Measurements from ENCODE around the gene PID1. TPM values are rescaled to one million over a fixed set of nuclear protein-coding genes. Genes with fewer than 3 reads are reported as not detected.

PID1 gene
- total and polyA plus RNA-seq, 2 donors (not counting 1 experiment from before 2014, with no cell fraction given), result 0.10 TPM; not detected in 1

DNA sequence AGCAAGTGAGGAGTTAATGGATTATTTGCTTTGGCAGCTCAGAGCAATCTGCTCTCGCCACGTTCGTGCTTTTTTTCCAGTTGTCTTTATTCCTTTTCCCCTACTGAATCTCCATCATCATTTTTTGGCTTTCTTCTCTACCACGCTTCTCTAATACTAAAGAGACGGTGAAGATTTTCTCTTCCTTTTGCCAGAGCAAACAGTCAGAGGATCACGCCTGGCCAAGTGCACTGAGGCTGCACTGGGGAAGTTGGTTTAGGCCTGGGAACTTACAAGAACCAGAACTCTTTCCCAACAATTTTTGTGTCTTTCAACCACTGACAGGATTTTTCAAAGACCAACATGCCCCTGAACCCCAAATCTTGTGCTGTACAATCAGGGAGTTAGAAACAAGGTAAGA lies 172.3 kb downstream of the PID1 start:
- intact Hi-C loops (cut with micrococcal nuclease), result no loop called here

DNA sequence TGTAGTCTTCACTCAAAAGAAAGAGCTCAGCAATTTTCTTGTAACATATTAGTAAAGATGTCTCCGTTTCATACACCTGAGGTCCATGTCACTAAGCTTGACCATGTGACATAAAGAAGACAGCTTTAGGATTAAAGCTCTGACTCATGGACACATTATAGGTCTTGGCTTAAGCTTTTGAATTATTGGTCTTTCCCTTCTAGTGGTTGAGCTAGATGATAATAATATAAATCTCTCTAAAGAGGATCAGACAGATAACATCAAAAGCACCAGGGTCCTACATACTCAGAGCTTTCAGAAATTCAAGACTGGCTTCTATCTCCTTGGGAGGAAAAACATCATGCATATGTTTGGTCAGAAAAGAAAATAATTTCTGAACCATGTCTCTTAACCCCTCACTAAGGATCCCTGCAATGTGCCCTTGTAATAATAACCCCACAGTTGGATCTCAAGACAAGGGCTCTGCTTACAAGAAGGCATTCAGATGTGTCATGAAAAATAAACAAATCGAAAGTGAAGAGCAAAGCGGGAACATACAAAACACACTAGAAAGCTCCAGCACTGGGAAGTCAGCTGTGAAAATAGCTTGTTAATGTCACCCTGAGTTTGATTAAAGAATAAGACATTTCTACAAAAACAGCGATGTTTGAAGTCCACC lies 174.5 kb downstream of the PID1 start:
- H3K4me2 ChIP-seq (replicated peaks; ENCODE audit: low read depth, low read length, poor library complexity, severe bottlenecking), result no peak overlapping the region
- no peak overlapping the region for H2AFZ ChIP-seq (ENCODE audit: insufficient read depth, low read depth, low read length, poor library complexity, severe bottlenecking)
- H3K27me3 ChIP-seq (replicated peaks in 1 of 4; ENCODE audit: control extremely low read depth in 1 of 4, control insufficient read depth in 3 of 4, insufficient read depth in 4 of 4, low read length in 3 of 4), result no peaks in the 10 kb centered on the region
- no peaks in the 10 kb centered on the region for H3K4me1 ChIP-seq (ENCODE audit: control insufficient read depth in 2 of 2, insufficient read depth in 2 of 2, low read length in 2 of 2)
- intact Hi-C loops (cut with micrococcal nuclease), result no loop called here
- peaks cover 0 to 3% (median 0%) of the 10 kb centered on the region in 3 donors for H3K9me3 ChIP-seq (ENCODE audit: control extremely low read depth in 1 of 3, control insufficient read depth in 2 of 3, insufficient read depth in 1 of 3, low read length in 2 of 3)
- no peak for ATAC-seq (ENCODE audit: low read depth)
- H4K20me1 ChIP-seq (ENCODE audit: control insufficient read depth, insufficient read depth, low read length, poor library complexity, severe bottlenecking), result no peaks in the 10 kb centered on the region
- H3K9ac ChIP-seq (ENCODE audit: low read length), result no peak overlapping the region
- H3K27me3 Mint-ChIP-seq, result no peaks in the 10 kb centered on the region
- H3K36me3 ChIP-seq (replicated peaks in 1 of 2; ENCODE audit: control extremely low read depth in 1 of 2, control insufficient read depth in 1 of 2, extremely low read depth in 1 of 2, insufficient read depth in 2 of 2, low read length in 1 of 2), result no peaks in the 10 kb centered on the region
- H3K4me1 Mint-ChIP-seq, result no peaks in the 10 kb centered on the region
- ChIA-PET CTCF (no interaction called here), POLR2A (no interaction called here)
- no peaks in the 10 kb centered on the region for H3K79me2 ChIP-seq (ENCODE audit: control insufficient read depth, insufficient read depth, low read length)
- DNase-seq, result no peak
- H3K27ac ChIP-seq (ENCODE audit: low read length in 2 of 2), result no peak overlapping the region
- no peak overlapping the region for H3K4me3 ChIP-seq (ENCODE audit: control extremely low read depth in 1 of 5, extremely low read depth in 1 of 5, insufficient read depth in 1 of 5, low read depth in 2 of 5, low read length in 4 of 5)
- H3K4me3 Mint-ChIP-seq, result no peak overlapping the region
- TF ChIP-seq EZH2 (IDR thresholded peaks at IDR 0.05; ENCODE audit: borderline replicate concordance, insufficient read depth, low read depth, low read length, poor library complexity, severe bottlenecking), result no peak
- H3K27ac Mint-ChIP-seq, result no peak overlapping the region
- no CpG with 5 or more reads among the region's 4 CpGs for WGBS (ENCODE audit: insufficient coverage)
- peaks cover 2% of the 10 kb centered on the region for H3K9me3 Mint-ChIP-seq (ENCODE audit: insufficient read depth)

More for the DNA sequence above, 172.3 kb downstream of the PID1 start:
- H2AFZ ChIP-seq (ENCODE audit: insufficient read depth, low read depth, low read length, poor library complexity, severe bottlenecking), result no peak overlapping the region
- no peak for TF ChIP-seq EZH2 (IDR thresholded peaks at IDR 0.05; ENCODE audit: borderline replicate concordance, insufficient read depth, low read depth, low read length, poor library complexity, severe bottlenecking)
- TF ChIP-seq, protein P1, sequence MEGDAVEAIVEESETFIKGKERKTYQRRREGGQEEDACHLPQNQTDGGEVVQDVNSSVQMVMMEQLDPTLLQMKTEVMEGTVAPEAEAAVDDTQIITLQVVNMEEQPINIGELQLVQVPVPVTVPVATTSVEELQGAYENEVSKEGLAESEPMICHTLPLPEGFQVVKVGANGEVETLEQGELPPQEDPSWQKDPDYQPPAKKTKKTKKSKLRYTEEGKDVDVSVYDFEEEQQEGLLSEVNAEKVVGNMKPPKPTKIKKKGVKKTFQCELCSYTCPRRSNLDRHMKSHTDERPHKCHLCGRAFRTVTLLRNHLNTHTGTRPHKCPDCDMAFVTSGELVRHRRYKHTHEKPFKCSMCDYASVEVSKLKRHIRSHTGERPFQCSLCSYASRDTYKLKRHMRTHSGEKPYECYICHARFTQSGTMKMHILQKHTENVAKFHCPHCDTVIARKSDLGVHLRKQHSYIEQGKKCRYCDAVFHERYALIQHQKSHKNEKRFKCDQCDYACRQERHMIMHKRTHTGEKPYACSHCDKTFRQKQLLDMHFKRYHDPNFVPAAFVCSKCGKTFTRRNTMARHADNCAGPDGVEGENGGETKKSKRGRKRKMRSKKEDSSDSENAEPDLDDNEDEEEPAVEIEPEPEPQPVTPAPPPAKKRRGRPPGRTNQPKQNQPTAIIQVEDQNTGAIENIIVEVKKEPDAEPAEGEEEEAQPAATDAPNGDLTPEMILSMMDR (IDR thresholded peaks at IDR 0.05), result no peak
- Mint-ChIP-seq H3K9me3 (ENCODE audit: insufficient read depth) (peaks cover 2% of the 10 kb centered on the region), H3K4me1 (no peaks in the 10 kb centered on the region), H3K27ac (no peak overlapping the region), H3K4me3 (no peak overlapping the region), H3K27me3 (no peaks in the 10 kb centered on the region)
- no peaks in the 10 kb centered on the region for H3K79me2 ChIP-seq (ENCODE audit: control insufficient read depth, insufficient read depth, low read length)
- no peaks in the 10 kb centered on the region for H3K4me1 ChIP-seq (ENCODE audit: control insufficient read depth in 2 of 2, insufficient read depth in 2 of 2, low read length in 2 of 2)
- 50% methylated on average over 4 of the region's 6 CpGs for WGBS (ENCODE audit: insufficient coverage)
- H3K27ac ChIP-seq (ENCODE audit: low read length in 2 of 2), result no peak overlapping the region
- no peaks in the 10 kb centered on the region for H3K36me3 ChIP-seq (replicated peaks in 1 of 2; ENCODE audit: control extremely low read depth in 1 of 2, control insufficient read depth in 1 of 2, extremely low read depth in 1 of 2, insufficient read depth in 2 of 2, low read length in 1 of 2)
- no peak overlapping the region for H3K9ac ChIP-seq (ENCODE audit: low read length)
- ATAC-seq (ENCODE audit: low read depth), result no peak
- POLR2A ChIA-PET, result no interaction called here
- no peak for DNase-seq
- H4K20me1 ChIP-seq (ENCODE audit: control insufficient read depth, insufficient read depth, low read length, poor library complexity, severe bottlenecking), result no peaks in the 10 kb centered on the region
- H3K27me3 ChIP-seq (replicated peaks in 1 of 4; ENCODE audit: control extremely low read depth in 1 of 4, control insufficient read depth in 3 of 4, insufficient read depth in 4 of 4, low read length in 3 of 4), result no peaks in the 10 kb centered on the region
- no peak overlapping the region for H3K4me2 ChIP-seq (replicated peaks; ENCODE audit: low read depth, low read length, poor library complexity, severe bottlenecking)
- CTCF ChIA-PET, result no interaction called here
- no peaks in the 10 kb centered on the region for H3K9me3 ChIP-seq (ENCODE audit: control extremely low read depth in 1 of 3, control insufficient read depth in 2 of 3, insufficient read depth in 1 of 3, low read length in 2 of 3)
- no peak overlapping the region for H3K4me3 ChIP-seq (ENCODE audit: control extremely low read depth in 1 of 5, extremely low read depth in 1 of 5, insufficient read depth in 1 of 5, low read depth in 2 of 5, low read length in 4 of 5)
